ENCODE results near the gene LUC7L2.
"Not testable (repeated sequence)": the region's sequence is repeated elsewhere in the genome, so short reads cannot be mapped to it uniquely, and the experiment has no call there.

Gene LUC7L2, protein sequence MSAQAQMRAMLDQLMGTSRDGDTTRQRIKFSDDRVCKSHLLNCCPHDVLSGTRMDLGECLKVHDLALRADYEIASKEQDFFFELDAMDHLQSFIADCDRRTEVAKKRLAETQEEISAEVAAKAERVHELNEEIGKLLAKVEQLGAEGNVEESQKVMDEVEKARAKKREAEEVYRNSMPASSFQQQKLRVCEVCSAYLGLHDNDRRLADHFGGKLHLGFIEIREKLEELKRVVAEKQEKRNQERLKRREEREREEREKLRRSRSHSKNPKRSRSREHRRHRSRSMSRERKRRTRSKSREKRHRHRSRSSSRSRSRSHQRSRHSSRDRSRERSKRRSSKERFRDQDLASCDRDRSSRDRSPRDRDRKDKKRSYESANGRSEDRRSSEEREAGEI

DNA sequence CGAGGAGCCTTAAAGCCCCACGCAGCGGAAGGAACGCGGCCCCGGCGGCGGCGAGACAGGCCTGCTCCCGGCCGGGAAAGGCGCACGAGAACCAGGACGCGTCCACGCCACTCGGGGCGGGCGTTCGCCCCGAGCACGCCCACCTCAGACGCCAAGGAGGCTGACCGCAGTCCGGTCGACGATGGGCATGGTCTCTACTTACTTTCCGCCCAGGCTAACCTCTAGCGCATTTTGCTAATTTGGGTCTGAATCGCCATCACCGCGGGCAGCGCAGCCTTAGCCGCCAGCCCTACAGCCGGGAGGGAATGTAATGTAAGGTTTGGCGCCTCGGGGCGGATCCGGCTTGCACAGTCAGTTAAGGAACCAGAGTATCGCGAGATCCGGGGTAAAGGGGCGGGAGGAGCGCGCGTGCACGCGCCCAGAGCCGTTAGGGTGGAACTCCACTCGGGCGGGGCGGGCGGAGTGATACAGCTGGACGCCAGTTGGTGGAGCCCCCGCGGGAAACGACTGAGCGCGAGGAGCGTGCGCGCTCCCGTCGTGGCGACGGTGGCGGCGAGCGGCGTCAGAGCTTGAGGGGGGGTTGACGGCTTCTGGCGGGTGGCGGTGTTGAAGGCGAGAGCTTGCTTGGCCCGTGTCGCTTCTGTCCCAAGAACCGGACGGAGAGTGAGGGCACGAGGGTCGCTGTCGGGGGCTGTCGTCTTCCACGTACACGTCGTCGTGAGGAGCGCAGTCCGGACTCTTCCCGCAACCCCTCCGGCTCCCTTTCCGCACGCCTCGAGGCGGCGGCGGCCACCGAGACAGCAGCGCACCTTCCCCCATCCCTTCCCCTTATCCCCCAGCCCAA, at the start of gene LUC7L2:
Gene LUC7L2, plus strand, starts transcription at position 529 of the 844 bp plus-strand sequence. CDS start 368 bp downstream, outside the sequence.
- peak; percentile 100 for DNase-seq (ENCODE audit: low read depth, low spot score)
- in situ Hi-C loops (cut with HindIII; ENCODE audit: low sequenced_read_pairs), result no loop called here
- peak within 1 kb of the TSS; percentile 97 for H3K4me3 ChIP-seq (ENCODE audit: low read depth, low read length)
- TF ChIP-seq, protein P1, sequence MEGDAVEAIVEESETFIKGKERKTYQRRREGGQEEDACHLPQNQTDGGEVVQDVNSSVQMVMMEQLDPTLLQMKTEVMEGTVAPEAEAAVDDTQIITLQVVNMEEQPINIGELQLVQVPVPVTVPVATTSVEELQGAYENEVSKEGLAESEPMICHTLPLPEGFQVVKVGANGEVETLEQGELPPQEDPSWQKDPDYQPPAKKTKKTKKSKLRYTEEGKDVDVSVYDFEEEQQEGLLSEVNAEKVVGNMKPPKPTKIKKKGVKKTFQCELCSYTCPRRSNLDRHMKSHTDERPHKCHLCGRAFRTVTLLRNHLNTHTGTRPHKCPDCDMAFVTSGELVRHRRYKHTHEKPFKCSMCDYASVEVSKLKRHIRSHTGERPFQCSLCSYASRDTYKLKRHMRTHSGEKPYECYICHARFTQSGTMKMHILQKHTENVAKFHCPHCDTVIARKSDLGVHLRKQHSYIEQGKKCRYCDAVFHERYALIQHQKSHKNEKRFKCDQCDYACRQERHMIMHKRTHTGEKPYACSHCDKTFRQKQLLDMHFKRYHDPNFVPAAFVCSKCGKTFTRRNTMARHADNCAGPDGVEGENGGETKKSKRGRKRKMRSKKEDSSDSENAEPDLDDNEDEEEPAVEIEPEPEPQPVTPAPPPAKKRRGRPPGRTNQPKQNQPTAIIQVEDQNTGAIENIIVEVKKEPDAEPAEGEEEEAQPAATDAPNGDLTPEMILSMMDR (IDR thresholded peaks at IDR 0.05; ENCODE audit: low read depth, low read length), result no peak

DNA sequence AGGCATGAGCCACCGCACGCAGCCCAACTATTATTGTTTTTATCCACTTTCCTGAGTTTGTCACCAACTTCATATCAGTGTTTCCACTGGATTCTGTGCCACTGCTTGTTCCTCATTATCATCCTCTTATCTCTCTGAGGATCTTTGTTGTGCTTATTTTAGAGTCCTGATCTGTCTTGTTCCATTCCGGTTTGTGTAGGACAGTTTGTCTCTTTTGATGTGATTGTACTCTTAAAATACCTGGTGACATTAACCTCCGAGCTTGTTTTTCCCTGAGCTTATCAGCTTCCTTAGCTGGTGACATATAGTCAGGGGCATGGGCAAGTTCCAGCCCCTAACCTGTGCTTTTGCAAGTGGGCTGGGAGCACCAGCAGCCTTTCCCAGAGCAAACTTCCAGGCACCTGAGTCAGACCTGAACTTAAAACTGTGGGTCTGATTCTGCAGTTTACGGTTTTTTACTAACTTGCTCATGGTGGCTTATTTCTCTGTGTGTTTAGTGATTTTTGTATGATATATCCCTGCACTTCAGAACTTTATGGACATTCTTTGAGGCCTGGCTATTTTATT, 41.7 kb upstream of the LUC7L2 start:
- no peak overlapping the region for H3K4me3 ChIP-seq (ENCODE audit: low read depth, low read length)
- no peak for DNase-seq (ENCODE audit: low read depth, low spot score)
- TF ChIP-seq, protein P1 (IDR thresholded peaks at IDR 0.05; ENCODE audit: low read depth, low read length), result no peak
- in situ Hi-C loops (cut with HindIII; ENCODE audit: low sequenced_read_pairs), result no loop called here

DNA sequence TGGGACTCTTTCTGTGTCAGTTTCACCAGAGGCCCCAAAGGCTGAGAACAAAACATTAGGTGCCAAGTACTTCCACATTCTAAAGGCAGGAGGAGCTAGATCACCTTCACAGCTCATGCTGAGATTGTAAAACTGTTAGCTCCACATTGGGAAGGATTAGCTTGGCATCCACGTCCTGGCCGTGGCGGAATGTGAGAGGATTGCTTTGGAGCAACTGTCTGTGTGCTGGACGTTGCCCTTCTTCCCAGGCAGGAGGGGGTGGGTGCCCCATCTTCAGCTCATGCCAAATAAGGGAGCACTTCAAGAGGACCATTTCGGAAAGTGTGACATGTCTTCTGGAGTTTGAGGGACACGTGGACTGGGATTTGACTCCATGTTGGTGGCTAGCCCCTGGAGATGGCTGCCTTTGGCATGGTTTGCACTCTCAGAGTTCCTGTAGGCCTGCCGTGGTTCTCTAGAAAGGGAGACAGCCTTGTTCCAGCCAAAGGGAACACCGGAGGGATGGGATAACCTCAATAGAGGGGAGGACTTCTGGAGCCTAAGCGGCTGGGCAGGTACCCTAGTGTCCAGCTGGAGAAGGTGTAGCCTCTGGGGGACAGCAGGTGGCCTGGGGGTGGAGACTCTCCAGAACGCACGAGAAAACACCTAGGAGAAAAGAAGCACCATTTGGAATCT, 38.5 kb upstream of the LUC7L2 start:
- TF ChIP-seq, protein P1 (IDR thresholded peaks at IDR 0.05; ENCODE audit: low read depth, low read length), result peak; percentile 40
- DNase-seq (ENCODE audit: low read depth, low spot score), result no peak
- no peak overlapping the region for H3K4me3 ChIP-seq (ENCODE audit: low read depth, low read length)
- in situ Hi-C loops (cut with HindIII; ENCODE audit: low sequenced_read_pairs), result no loop called here

DNA sequence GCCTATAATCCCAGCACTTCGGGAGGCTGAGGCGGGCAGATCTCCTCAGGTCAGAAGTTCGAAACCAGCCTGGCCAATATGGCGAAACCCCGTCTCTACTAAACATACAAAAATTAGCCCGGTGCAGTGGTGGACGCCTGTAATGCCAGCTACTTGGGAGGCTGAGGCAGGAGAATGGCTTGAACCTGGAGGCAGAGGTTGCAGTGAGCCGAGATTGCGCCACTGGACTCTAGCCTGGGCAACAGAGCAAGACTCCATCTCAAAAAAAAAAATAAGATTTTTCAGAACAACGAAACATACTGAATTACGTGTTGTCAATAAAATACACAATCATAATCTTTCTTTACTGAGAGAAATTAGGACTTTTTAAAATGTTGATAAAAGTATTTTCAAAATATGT, 35.0 kb upstream of the LUC7L2 start:
- H3K4me3 ChIP-seq (ENCODE audit: low read depth, low read length); in situ Hi-C loops (cut with HindIII; ENCODE audit: low sequenced_read_pairs); DNase-seq (ENCODE audit: low read depth, low spot score): not testable (repeated sequence)

DNA sequence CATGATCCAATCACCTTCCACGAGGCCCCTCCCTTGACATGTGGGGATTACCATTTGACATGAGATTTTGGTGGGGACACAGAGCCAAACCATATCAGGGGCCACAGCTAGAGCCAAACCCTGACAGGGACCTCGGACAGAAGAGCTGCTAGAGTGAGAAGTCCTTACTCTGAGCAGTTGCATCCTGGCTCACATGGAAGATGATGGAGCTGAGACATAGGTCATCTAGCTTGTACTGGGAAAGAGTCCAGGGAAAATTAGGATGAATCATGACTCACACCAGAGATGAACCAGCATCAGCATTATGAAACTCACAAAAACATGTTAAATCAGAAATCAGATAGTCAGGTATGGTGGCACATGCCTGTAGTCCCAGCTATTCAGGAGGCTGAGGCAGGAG, 31.3 kb upstream of the LUC7L2 start:
- H3K4me3 ChIP-seq (ENCODE audit: low read depth, low read length), result no peak overlapping the region
- in situ Hi-C loops (cut with HindIII; ENCODE audit: low sequenced_read_pairs), result no loop called here
- TF ChIP-seq, protein P1 (IDR thresholded peaks at IDR 0.05; ENCODE audit: low read depth, low read length), result no peak
- DNase-seq (ENCODE audit: low read depth, low spot score), result peak; percentile 58

DNA sequence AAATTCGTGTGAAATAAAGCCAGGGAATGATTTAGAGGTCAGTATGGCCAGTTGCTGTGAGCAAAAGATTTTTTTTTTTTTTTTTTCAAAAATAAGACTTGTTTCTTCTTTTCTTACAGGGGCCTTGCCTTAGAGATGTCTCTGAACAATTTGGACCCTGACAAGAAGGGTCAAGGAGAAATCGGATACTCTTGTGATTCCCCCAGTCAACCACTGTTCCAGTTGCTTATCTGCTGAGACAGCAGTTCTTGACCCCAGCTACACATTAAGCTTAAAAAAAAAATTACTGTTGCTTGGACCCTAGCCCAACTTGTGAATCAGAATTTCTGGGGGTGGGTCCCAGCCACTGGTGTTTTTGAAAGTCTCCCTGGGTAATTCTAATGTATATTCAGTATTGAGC, 30.6 kb upstream of the LUC7L2 start:
- TF ChIP-seq, protein P1 (IDR thresholded peaks at IDR 0.05; ENCODE audit: low read depth, low read length), result no peak
- in situ Hi-C loops (cut with HindIII; ENCODE audit: low sequenced_read_pairs), result no loop called here
- no peak overlapping the region for H3K4me3 ChIP-seq (ENCODE audit: low read depth, low read length)
- no peak for DNase-seq (ENCODE audit: low read depth, low spot score)
